ENCODE measurements around the gene C4A.
"Not testable (repeated sequence)": the region's sequence is repeated elsewhere in the genome, so short reads cannot be mapped to it uniquely, and the experiment has no call there.

The C4A gene

DNA sequence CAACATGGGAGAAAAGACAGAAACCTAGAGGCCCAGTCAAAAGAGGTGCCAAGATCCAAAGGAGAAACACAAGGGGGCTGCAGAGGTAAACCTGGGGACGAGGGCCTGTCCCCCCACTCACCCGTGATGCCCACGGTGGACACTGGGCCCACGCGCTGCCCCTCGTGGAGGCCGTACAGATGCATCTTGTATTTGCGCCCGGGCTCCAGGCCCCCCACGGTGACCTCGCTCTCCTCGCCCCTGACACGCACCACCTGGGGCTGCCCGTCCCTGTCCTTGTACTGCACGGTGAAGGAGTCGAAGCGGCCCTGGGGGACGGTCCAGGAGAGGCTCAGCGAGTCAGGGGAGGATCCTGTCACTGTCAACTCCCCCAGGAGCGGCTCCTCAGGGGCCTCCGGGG lies 67.3 kb downstream of the C4A start:
- DNase-seq (ENCODE audit: low spot score): not testable (repeated sequence)

DNA sequence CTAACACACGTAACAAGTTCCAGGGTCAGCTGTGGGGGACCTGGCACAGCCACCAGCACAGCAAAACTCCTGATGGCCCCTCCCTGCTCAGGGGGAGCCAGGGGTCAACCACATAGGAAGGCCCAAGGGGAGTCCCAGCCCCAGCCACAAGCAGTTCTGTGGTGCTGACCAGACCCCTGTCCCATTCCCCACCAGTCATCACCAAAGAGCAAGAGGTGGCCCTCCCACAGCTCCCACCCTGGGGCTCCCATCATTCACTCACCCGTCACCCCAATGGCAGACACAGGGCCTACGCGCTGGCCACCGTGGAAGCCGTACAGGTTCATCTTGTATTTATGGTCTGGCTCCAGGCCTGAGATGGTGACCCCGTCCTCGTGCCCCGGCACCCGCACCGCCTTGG lies 67.9 kb downstream of the C4A start:
- not testable (repeated sequence) for DNase-seq (ENCODE audit: low spot score)

DNA sequence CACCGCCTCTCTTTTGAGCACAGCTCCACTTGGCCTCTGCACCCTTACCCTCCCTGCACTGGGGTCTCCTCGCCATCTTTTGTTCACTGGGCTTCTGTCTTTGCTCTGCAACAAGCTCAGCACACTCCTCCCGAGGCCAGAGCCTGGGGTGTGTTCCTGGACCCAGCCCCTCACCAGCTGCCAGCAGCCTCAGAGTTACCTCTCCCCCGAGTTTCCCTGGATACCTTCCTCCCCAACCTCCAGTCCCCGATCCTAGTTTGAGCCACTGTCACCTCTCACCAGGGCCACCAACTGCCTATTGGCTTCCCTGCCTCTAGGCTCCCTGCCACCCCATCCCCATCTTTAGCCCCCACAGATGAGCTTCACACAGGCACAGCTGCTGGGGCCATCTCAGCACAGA lies 68.7 kb downstream of the C4A start:
- DNase-seq (ENCODE audit: low spot score): no peak

All from RKO (cell line).